GM12878 (cell line): Measurements from ENCODE around the gene VKORC1. TPM values are rescaled to one million over a fixed set of nuclear protein-coding genes. Genes with fewer than 3 reads are reported as not detected.

Experiments
- ATAC-seq: fragments of 200-7000 bp; cut with Tn5 transposase; 3 replicates; pipeline ENCODE4 v1.9.1; 2020; ENCODE audit warnings: mild to moderate bottlenecking, moderate library complexity
- BruUV-seq: library from RNA; stranded (reverse); fragments of 400-500 nt; replicated peaks from 2 replicates; lab custom pipeline; 2021; lab: Mats Ljungman, UMichigan
- CTCF ChIA-PET: fragments of 300-600 bp; sonication (Branson Sonifier 250); formaldehyde crosslinking; extraction: SDS; loops from one replicate; lab custom pipeline; 2021; ENCODE audit warnings: inconsistent platforms; lab: Yijun Ruan, JAX
- POLR2A ChIA-PET: fragments of 350-600 bp; formaldehyde crosslinking; extraction: SDS; loops from one replicate; lab custom pipeline; 2021; ENCODE audit warnings: inconsistent platforms; lab: Charles Lee
- RAD21 ChIA-PET: fragments of 300-600 bp; sonication (Branson Sonifier 250); formaldehyde crosslinking; loops from one replicate; lab custom pipeline; 2023; ENCODE audit warnings: antibody characterized with exemption; ENCODE audit not compliant: unreplicated experiment; lab: Charles Lee
- SMC1A ChIA-PET: fragments of 300-600 bp; sonication (Branson Sonifier 250); formaldehyde crosslinking; loops from one replicate; lab custom pipeline; 2023; ENCODE audit not compliant: unreplicated experiment, uncharacterized antibody; lab: Charles Lee
- DNase-seq: peaks from one replicate; pipeline ENCODE4 v3.0.0-alpha.2; 2011; ENCODE audit warnings: low read depth, low spot score
- FAIRE-seq: peaks from 3 replicates; lab custom pipeline; 2011; peaks lifted over from hg19 to GRCh38; lab: Jason Lieb, UNC
- H2AFZ ChIP-seq: 2 replicates; pipeline ENCODE4 v1.6.0; 2011; ENCODE audit warnings: low read depth, low read length, control low read depth; ENCODE audit not compliant: control insufficient read depth
- H3K27ac ChIP-seq: 2 replicates; pipeline ENCODE4 v1.5.1; 2011; ENCODE audit warnings: control low read depth; ENCODE audit not compliant: control insufficient read depth, insufficient read depth
- H3K27me3 ChIP-seq, 2 experiments: replicated peaks in 1 of 2; 2 replicates each; pipeline versions ENCODE4 v1.6.0 to v1.6.1; 2011; ENCODE audit warnings: low read length in 1 of 2; ENCODE audit not compliant: control insufficient read depth in 2 of 2, insufficient read depth in 2 of 2
- H3K36me3 ChIP-seq, 2 experiments: 2 replicates each; pipeline ENCODE4 v1.5.1; 2011; ENCODE audit warnings: low read length in 1 of 2; ENCODE audit not compliant: control insufficient read depth in 2 of 2, insufficient read depth in 2 of 2
- H3K4me1 ChIP-seq: 2 replicates; pipeline ENCODE4 v1.6.1; 2011; ENCODE audit warnings: mild to moderate bottlenecking, low read length, moderate library complexity, mixed read lengths; ENCODE audit not compliant: control insufficient read depth, insufficient read depth
- H3K4me2 ChIP-seq: 2 replicates; pipeline ENCODE4 v1.6.0; 2011; ENCODE audit warnings: control low read depth; ENCODE audit not compliant: control insufficient read depth, insufficient read depth
- H3K4me3 ChIP-seq: fragments of 200-600 bp; sonication (generic); 2 replicates; pipeline ENCODE4 v1.5.1; 2016
- H3K79me2 ChIP-seq: 2 replicates; pipeline ENCODE4 v1.6.0; 2011; ENCODE audit warnings: low read length; ENCODE audit not compliant: control insufficient read depth, insufficient read depth
- H3K9ac ChIP-seq: 2 replicates; pipeline ENCODE4 v1.8.0; 2011; ENCODE audit warnings: low read length, control low read depth, mixed read lengths; ENCODE audit not compliant: control insufficient read depth, insufficient read depth
- H3K9me3 ChIP-seq: replicated peaks from 3 replicates; pipeline ENCODE4 v1.5.1; 2011; ENCODE audit warnings: mild to moderate bottlenecking, low read length; ENCODE audit not compliant: control insufficient read depth, insufficient read depth
- H4K20me1 ChIP-seq: 2 replicates; pipeline ENCODE4 v1.6.0; 2011; ENCODE audit not compliant: control insufficient read depth, insufficient read depth
- BHLHE40 ChIP-seq, 2 experiments: fragments of 450-650 bp in 1 of 2; IDR thresholded peaks; 2 replicates each; pipeline ENCODE4 v1.6.1; 2011 to 2017; ENCODE audit warnings: low read depth in 2 of 2, borderline replicate concordance in 1 of 2, improper control_type of control experiment in 1 of 2, low read length in 1 of 2, mild to moderate bottlenecking in 1 of 2
- BRCA1 ChIP-seq: IDR thresholded peaks from 2 replicates; pipeline ENCODE4 v1.6.1; 2011; ENCODE audit warnings: low read depth, low read length, improper control_type of control experiment
- CHD4 ChIP-seq: fragments of 200-600 bp; sonication (generic); IDR thresholded peaks from 2 replicates; pipeline ENCODE4 v1.6.1; 2016; ENCODE audit warnings: mild to moderate bottlenecking
- EGR1 ChIP-seq, 2 experiments: IDR thresholded peaks; 1 replicate in 1 of 2; 2 replicates in 1 of 2; pipeline ENCODE4 v1.6.1; 2011 to 2012; ENCODE audit warnings: low read depth in 2 of 2, low read length in 2 of 2, borderline replicate concordance in 1 of 2, mild to moderate bottlenecking in 1 of 2, moderate library complexity in 1 of 2
- ESRRA ChIP-seq: IDR thresholded peaks from 2 replicates; pipeline ENCODE4 v1.6.1; 2012; ENCODE audit warnings: mild to moderate bottlenecking, low read length, improper control_type of control experiment
- GATAD2B ChIP-seq: fragments of 450-650 bp; conservative IDR thresholded peaks from 2 replicates; pipeline ENCODE4 v1.6.1; 2017; ENCODE audit warnings: low read depth, mild to moderate bottlenecking, moderate library complexity
- HDGF ChIP-seq: fragments of 450-650 bp; IDR thresholded peaks from 2 replicates; pipeline ENCODE4 v1.6.1; 2016; ENCODE audit warnings: antibody characterized with exemption
- KDM1A ChIP-seq: fragments of 200-600 bp; sonication (generic); IDR thresholded peaks from 2 replicates; pipeline ENCODE4 v1.6.1; 2016; ENCODE audit warnings: borderline replicate concordance
- MTA2 ChIP-seq: fragments of 450-650 bp; IDR thresholded peaks from 2 replicates; pipeline ENCODE4 v1.6.1; 2016; ENCODE audit warnings: low read depth, mild to moderate bottlenecking, moderate library complexity
- MYC ChIP-seq: IDR thresholded peaks from 2 replicates; pipeline ENCODE4 v1.6.1; 2011; ENCODE audit warnings: mild to moderate bottlenecking, low read length, moderate library complexity, inconsistent platforms; ENCODE audit not compliant: insufficient read depth, insufficient replicate concordance, insufficient read length, severe bottlenecking
- NBN ChIP-seq: fragments of 450-650 bp; IDR thresholded peaks from 2 replicates; pipeline ENCODE4 v1.6.1; 2016
- PAX5 ChIP-seq: IDR thresholded peaks from 2 replicates; pipeline ENCODE4 v1.6.1; 2011; ENCODE audit warnings: low read depth, low read length, borderline replicate concordance
- RFX5 ChIP-seq: IDR thresholded peaks from 2 replicates; pipeline ENCODE4 v1.6.1; 2011; ENCODE audit warnings: low read depth, low read length, improper control_type of control experiment
- RUNX3 ChIP-seq: IDR thresholded peaks from 2 replicates; pipeline ENCODE4 v1.6.1; 2012; ENCODE audit warnings: low read length, inconsistent platforms
- SPI1 ChIP-seq: IDR thresholded peaks from 2 replicates; pipeline ENCODE4 v1.6.1; 2011; ENCODE audit warnings: low read depth, mild to moderate bottlenecking, low read length, moderate library complexity, borderline replicate concordance; ENCODE audit not compliant: insufficient read depth
- SRF ChIP-seq, 2 experiments: IDR thresholded peaks; 2 replicates each; pipeline ENCODE4 v1.6.1; 2011; ENCODE audit warnings: low read depth in 2 of 2, low read length in 2 of 2, mild to moderate bottlenecking in 1 of 2, moderate library complexity in 1 of 2
- ZNF622 ChIP-seq: fragments of 450-650 bp; IDR thresholded peaks from 2 replicates; pipeline ENCODE4 v1.6.1; 2017; ENCODE audit warnings: mild to moderate bottlenecking, inconsistent platforms
- WGBS: methylation state at CpG from one replicate; pipeline ENCODE4 v1.1.6; 2016; ENCODE audit warnings: low lambda C conversion rate; ENCODE audit not compliant: insufficient replicate concordance, insufficient coverage; ENCODE audit errors: missing lambda C conversion rate; 5-methylcytosine and 5-hydroxymethylcytosine counted together
- in situ Hi-C: fragments of 300-500 bp; cut with MboI; formaldehyde crosslinking; loops from 9 replicates; pipeline ENCODE4 v1.14.3; 2018; ENCODE audit warnings: mixed read lengths
- intact Hi-C: fragments of 100-400 bp; cut with micrococcal nuclease; formaldehyde crosslinking; loops from one replicate; pipeline ENCODE4 v1.14.2; 2022; ENCODE audit not compliant: unreplicated experiment
- polyA plus RNA-seq, 11 experiments: library from polyadenylated mRNA; depleted of rRNA in 4 of 11; unstranded in 6 of 11; stranded (reverse) in 5 of 11; fragments of >200 nt; fragmentation: Nextera tagmentation in 4 of 11; fragmentation: Illumina TruSeq in 1 of 11; extraction: Ambion mirVana in 4 of 11; extraction: Trizol in 1 of 11; gene quantifications; 1 replicate in 1 of 11; 2 replicates in 10 of 11; pipeline versions ENCODE4 v1.2.1 to v1.2.3, GENCODE V29; 2011 to 2016; ENCODE audit warnings: inconsistent platforms in 2 of 11, missing spikeins in 2 of 11, low read depth in 1 of 11
- total RNA-seq, 4 experiments: library from RNA; depleted of rRNA in 3 of 4; stranded (reverse); fragments of >200 nt in 3 of 4; fragmentation: Illumina TruSeq in 1 of 4; extraction: Trizol in 1 of 4; gene quantifications; 2 replicates each; pipeline versions ENCODE4 v1.2.1 to v1.2.3, GENCODE V29; 2013 to 2021
- TF ChIP-seq, protein P1 (sequence below): fragments of 450-650 bp; IDR thresholded peaks from 2 replicates; pipeline ENCODE4 v1.6.1; 2017; ENCODE audit warnings: mild to moderate bottlenecking, low read depth, inconsistent platforms; ENCODE audit not compliant: poor library complexity, severe bottlenecking
- TF ChIP-seq, protein P2 (sequence below): fragments of 450-650 bp; IDR thresholded peaks from 2 replicates; pipeline ENCODE4 v1.6.1; 2017; ENCODE audit warnings: antibody characterized with exemption, mild to moderate bottlenecking, moderate library complexity

The VKORC1 gene
- total and polyA plus RNA-seq, 10 of the 15 experiments (the other 5 are each of a cell fraction or from before 2014, with no cell fraction given), result 19.8 to 140 (median 57.7) TPM

DNA sequence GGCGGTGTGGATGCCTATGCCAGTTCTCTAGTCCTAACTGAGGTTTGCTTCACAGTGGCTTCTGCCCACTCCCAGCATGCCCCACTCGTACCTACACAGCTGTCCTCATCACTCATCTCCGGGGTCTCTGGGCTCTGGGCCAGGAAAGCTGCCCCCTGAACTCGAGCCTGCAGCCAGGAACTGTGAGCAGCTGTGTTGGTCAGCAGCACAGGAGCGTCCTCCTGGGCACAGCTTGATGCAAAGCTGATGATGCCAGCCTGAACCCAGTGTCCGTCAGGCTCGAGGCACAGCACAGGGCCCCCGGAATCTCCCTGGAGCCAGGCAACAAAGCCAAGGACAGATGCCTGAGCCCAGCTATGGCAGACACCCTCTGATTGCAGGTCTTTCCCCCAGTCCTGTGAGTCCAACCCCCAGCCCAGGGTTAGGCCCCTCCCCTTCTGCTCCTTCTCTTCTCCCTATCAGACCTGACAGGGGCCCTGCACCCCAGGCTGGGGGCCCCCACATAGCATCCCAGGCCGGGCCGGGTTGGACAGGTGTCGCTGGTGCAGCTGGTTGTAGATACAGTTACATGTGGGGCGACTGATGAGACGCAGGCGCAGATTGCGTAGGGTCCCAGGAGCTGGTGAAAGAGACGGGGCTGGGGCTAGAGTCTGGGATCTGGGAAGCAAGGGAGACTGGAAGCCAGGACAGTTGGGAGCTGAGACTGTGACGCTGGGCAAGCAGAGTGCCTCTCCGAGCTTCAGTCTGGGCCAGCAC lies 8.5 kb downstream of the VKORC1 start:
- FAIRE-seq (no peak), ATAC-seq (no peak)
- POLR2A ChIA-PET, result interaction anchor here (0.8 kb wide), 1 partner anchor 12 kb away, joined by 3 read pairs; the partner anchor contains the start of genes ZNF646 and ZNF668
- H3K4me2 ChIP-seq, result no peak overlapping the region
- H3K4me3 ChIP-seq, result no peak overlapping the region
- no peak overlapping the region for H3K27ac ChIP-seq
- TF ChIP-seq PAX5, result no peak
- TF ChIP-seq KDM1A, result no peak
- TF ChIP-seq MTA2, result no peak
- no peak for TF ChIP-seq RUNX3
- TF ChIP-seq GATAD2B, result no peak
- no peak for TF ChIP-seq SRF (IDR thresholded peaks at IDR 0.05; ENCODE audit: low read depth in 2 of 2, low read length in 2 of 2)
- TF ChIP-seq, protein P1, sequence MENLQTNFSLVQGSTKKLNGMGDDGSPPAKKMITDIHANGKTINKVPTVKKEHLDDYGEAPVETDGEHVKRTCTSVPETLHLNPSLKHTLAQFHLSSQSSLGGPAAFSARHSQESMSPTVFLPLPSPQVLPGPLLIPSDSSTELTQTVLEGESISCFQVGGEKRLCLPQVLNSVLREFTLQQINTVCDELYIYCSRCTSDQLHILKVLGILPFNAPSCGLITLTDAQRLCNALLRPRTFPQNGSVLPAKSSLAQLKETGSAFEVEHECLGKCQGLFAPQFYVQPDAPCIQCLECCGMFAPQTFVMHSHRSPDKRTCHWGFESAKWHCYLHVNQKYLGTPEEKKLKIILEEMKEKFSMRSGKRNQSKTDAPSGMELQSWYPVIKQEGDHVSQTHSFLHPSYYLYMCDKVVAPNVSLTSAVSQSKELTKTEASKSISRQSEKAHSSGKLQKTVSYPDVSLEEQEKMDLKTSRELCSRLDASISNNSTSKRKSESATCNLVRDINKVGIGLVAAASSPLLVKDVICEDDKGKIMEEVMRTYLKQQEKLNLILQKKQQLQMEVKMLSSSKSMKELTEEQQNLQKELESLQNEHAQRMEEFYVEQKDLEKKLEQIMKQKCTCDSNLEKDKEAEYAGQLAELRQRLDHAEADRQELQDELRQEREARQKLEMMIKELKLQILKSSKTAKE, result no peak
- no peak for TF ChIP-seq BHLHE40 (IDR thresholded peaks at IDR 0.05; ENCODE audit: borderline replicate concordance in 1 of 2, low read depth in 2 of 2, low read length in 1 of 2)
- TF ChIP-seq BRCA1, result no peak
- TF ChIP-seq ESRRA, result no peak
- TF ChIP-seq RFX5, result no peak
- no peak for TF ChIP-seq HDGF
- TF ChIP-seq NBN, result no peak
- TF ChIP-seq MYC, result no peak
- no peak for TF ChIP-seq SPI1
- no peak for TF ChIP-seq EGR1 (IDR thresholded peaks at IDR 0.05; ENCODE audit: borderline replicate concordance in 1 of 2, low read depth in 2 of 2, low read length in 2 of 2)
- no peak for TF ChIP-seq CHD4
- TF ChIP-seq, protein P2, sequence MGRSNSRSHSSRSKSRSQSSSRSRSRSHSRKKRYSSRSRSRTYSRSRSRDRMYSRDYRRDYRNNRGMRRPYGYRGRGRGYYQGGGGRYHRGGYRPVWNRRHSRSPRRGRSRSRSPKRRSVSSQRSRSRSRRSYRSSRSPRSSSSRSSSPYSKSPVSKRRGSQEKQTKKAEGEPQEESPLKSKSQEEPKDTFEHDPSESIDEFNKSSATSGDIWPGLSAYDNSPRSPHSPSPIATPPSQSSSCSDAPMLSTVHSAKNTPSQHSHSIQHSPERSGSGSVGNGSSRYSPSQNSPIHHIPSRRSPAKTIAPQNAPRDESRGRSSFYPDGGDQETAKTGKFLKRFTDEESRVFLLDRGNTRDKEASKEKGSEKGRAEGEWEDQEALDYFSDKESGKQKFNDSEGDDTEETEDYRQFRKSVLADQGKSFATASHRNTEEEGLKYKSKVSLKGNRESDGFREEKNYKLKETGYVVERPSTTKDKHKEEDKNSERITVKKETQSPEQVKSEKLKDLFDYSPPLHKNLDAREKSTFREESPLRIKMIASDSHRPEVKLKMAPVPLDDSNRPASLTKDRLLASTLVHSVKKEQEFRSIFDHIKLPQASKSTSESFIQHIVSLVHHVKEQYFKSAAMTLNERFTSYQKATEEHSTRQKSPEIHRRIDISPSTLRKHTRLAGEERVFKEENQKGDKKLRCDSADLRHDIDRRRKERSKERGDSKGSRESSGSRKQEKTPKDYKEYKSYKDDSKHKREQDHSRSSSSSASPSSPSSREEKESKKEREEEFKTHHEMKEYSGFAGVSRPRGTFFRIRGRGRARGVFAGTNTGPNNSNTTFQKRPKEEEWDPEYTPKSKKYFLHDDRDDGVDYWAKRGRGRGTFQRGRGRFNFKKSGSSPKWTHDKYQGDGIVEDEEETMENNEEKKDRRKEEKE, result no peak
- TF ChIP-seq ZNF622, result no peak
- TF ChIP-seq, all 136 proteins: peak for 0
- Histone ChIP-seq H2AFZ (no peak overlapping the region), H4K20me1 (no peaks in the 10 kb centered on the region; the same call in 1 of the 2 replicates), H3K79me2 (no peaks in the 10 kb centered on the region), H3K9ac (no peak overlapping the region), H3K4me1 (no peaks in the 10 kb centered on the region), H3K36me3 (peaks cover 2% of the 10 kb centered on the region in 2 experiments; a peak in 3 of 4 replicates), H3K9me3 (no peaks in the 10 kb centered on the region), H3K27me3 (no peaks in the 10 kb centered on the region)
- ChIA-PET CTCF (no interaction called here), SMC1A (no interaction called here), RAD21 (no interaction called here)
- DNase-seq, result no peak
- intact Hi-C loops, result no loop called here
- no TSS peak for BruUV-seq
- in situ Hi-C loops, result no loop called here
- WGBS, result 88% methylated on average over 18 of the region's 18 CpGs
